D721Med (cell line): Measurements from ENCODE around the gene SF1.
A peak's percentile ranks its signal among the peaks of the same experiment; 100 is the strongest.
"Not testable (repeated sequence)": the region's sequence is repeated elsewhere in the genome, so short reads cannot be mapped to it uniquely, and the experiment has no call there.

Experiments used
- DNase-seq: peaks from one replicate; pipeline ENCODE4 v3.0.0; 2011; ENCODE audit warnings: low spot score; ENCODE audit not compliant: insufficient read length
- FAIRE-seq: peaks from 2 replicates; lab custom pipeline; 2011; peaks lifted over from hg19 to GRCh38; lab: Jason Lieb, UNC
- TF ChIP-seq, protein P1 (sequence below): IDR thresholded peaks from 2 replicates; pipeline ENCODE4 v1.5.1; 2012; ENCODE audit warnings: mild to moderate bottlenecking, control low read depth; ENCODE audit not compliant: insufficient read depth; ENCODE audit errors: missing control alignments

The SF1 gene, protein sequence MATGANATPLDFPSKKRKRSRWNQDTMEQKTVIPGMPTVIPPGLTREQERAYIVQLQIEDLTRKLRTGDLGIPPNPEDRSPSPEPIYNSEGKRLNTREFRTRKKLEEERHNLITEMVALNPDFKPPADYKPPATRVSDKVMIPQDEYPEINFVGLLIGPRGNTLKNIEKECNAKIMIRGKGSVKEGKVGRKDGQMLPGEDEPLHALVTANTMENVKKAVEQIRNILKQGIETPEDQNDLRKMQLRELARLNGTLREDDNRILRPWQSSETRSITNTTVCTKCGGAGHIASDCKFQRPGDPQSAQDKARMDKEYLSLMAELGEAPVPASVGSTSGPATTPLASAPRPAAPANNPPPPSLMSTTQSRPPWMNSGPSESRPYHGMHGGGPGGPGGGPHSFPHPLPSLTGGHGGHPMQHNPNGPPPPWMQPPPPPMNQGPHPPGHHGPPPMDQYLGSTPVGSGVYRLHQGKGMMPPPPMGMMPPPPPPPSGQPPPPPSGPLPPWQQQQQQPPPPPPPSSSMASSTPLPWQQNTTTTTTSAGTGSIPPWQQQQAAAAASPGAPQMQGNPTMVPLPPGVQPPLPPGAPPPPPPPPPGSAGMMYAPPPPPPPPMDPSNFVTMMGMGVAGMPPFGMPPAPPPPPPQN

GRCh38 chr11:64778473-64779298 is at the start of gene SF1:
SF1 (minus strand) TSS chr11:64778542; CDS start chr11:64778392, 150 bp downstream.
- DNase-seq (peak; percentile 60), FAIRE-seq (peak; percentile 46)
- TF ChIP-seq, protein P1, sequence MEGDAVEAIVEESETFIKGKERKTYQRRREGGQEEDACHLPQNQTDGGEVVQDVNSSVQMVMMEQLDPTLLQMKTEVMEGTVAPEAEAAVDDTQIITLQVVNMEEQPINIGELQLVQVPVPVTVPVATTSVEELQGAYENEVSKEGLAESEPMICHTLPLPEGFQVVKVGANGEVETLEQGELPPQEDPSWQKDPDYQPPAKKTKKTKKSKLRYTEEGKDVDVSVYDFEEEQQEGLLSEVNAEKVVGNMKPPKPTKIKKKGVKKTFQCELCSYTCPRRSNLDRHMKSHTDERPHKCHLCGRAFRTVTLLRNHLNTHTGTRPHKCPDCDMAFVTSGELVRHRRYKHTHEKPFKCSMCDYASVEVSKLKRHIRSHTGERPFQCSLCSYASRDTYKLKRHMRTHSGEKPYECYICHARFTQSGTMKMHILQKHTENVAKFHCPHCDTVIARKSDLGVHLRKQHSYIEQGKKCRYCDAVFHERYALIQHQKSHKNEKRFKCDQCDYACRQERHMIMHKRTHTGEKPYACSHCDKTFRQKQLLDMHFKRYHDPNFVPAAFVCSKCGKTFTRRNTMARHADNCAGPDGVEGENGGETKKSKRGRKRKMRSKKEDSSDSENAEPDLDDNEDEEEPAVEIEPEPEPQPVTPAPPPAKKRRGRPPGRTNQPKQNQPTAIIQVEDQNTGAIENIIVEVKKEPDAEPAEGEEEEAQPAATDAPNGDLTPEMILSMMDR = no peak

- FAIRE-seq = no peak
- TF ChIP-seq, protein P1 = no peak
Measured at GRCh38 chr11:64827451-64827839, 49.1 kb upstream of the SF1 start.

GRCh38 chr11:64826578-64827450 is 48.5 kb upstream of the SF1 start:
- DNase-seq (no peak), FAIRE-seq (no peak)

More at GRCh38 chr11:64827451-64827839, 49.1 kb upstream of the SF1 start:
- DNase-seq = no peak

GRCh38 chr11:64826062-64826461 is 47.7 kb upstream of the SF1 start:
- no peak for DNase-seq
- no peak for FAIRE-seq
- TF ChIP-seq, protein P1 = no peak

More at GRCh38 chr11:64826578-64827450, 48.5 kb upstream of the SF1 start:
- TF ChIP-seq, protein P1 = no peak

DNA sequence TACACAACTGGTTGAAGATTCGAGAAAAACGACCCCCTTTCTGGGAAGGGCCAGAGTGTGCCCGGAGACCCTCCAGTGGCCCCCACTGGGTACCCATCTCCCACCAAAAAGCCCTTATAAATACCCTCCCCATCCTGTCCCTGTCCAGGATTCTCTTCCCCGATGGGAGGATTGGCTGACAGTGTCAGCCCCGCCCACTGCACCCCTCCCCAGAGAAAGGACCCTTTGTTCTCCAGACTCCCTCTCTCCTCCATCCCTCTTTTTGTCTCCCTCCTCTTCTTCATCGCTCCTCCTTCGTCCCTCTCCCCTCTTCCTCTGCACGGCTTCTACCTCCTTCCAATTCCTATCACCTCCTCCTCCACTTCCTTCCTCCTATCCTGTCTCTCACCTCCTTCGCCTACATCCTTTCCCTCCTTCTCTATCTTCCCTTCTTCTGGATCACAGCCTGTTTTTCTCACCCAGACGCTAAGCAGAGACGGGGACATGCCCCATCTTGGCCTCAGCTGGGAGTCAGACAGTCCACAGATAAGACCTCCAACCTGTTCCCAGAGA is 45.3 kb upstream of the SF1 start:
- DNase-seq = no peak
- TF ChIP-seq, protein P1 = no peak
- no peak for FAIRE-seq

DNA sequence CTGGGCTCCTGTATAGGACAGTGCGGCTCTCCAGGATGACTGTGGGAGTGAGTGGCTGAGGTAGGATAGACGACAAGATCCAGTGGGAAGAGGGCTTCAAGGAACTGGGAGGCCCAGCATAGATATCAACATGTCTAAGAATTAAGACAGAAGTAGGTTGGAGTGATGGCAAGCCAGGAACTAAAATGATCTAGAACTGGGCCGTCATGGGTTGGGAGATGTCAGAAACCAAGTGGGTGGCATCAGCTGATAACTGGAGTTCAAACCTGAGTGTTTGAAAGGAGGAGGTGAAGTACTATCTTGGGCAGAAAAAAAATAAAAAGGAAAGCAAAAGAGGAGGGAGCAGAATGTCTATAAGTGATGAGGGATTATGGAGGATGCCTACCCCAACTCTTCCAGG is 39.1 kb upstream of the SF1 start:
- no peak for DNase-seq
- TF ChIP-seq, protein P1 = no peak
- no peak for FAIRE-seq

DNA sequence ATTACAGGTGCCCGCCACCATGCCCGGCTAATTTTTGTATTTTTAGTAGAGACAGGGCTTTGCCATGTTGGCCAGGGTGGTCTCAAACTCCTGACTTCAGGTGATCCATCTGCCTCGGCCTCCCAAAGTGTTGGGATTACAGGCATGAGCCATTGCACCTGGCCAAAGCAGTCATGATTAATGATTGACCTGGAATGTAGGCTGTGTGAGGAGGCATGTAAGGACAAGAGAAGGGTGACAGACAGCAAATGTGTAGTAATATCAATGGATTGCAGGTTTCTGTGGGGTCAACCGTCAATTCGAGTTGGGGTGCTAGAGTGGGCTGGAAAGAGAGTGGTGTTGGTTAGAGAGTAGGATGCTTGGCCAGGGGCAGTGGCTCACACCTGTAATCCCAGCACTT is 37.1 kb upstream of the SF1 start:
- not testable (repeated sequence) for FAIRE-seq, DNase-seq
